IPS DF 4.7 (cell line): Measurements from ENCODE around the gene RBKS.

Experiments
- DNase-seq: peaks from one replicate; pipeline ENCODE4 v3.0.0-alpha.2; 2013; ENCODE audit warnings: low spot score; ENCODE audit errors: extremely low read depth

The RBKS gene

DNA sequence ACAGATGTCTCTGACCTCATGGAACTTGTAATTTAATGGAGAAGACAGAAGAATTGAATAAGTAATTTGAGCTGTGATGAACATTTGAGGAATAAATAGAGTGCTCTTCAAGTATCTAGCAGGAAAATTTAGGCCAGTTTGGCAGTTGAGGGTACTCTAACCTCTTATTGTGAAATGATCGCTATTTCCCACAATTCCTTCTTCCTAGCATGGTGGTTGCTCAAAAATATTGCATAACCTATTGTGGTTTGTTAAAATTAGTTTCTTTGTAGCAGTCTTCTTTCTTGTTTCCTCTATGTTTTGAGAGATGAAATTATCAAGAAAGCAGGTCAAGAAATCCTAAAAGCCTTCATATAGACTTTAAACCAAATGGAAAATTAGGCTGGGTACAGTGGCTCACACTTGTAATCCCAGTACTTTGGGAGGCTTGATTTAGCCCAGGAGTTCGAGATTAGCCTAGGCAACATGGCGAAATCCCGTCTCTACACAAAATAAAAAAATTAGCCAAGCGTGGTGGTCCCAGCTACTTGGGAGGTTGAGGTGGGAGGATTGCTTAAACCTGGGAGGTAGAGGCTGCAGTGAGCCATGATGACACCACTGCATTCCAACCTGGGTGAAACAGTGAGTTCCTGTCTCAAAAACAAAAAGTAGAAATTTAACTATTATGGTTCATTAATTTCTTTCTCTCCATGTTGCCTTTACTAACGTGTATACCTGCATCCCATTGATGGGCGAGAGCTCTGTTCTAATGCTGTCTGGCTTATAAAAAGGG is 58.7 kb downstream of the RBKS start:
- DNase-seq, result no peak

GRCh38 chr2:27830656-27831055 is 59.5 kb downstream of the RBKS start:
- no peak for DNase-seq

DNA sequence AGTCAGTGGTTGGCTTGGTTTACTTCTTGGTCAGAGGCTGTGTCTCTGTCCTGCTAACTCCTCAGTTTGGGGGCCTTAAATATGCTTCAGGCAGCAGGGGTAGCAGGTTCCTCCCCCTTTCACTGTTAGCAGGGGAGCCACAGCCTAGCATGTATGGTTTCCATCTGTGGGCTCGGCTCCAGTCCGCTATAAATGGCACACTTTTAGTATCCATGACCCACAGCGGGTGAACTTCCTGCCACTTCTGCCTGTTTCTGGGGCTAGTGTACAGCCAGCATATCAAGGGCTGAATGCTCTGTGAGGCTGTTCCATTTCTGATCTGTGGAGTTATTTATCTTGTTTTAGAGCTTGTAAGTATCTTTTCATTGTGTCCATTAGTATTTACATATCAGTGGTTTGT is 60.4 kb downstream of the RBKS start:
- no peak for DNase-seq

- no peak for DNase-seq
Measured at GRCh38 chr2:27828305-27828704, 61.9 kb downstream of the RBKS start.

- no peak for DNase-seq
Measured at GRCh38 chr2:27824401-27824800, 65.8 kb downstream of the RBKS start.

DNA sequence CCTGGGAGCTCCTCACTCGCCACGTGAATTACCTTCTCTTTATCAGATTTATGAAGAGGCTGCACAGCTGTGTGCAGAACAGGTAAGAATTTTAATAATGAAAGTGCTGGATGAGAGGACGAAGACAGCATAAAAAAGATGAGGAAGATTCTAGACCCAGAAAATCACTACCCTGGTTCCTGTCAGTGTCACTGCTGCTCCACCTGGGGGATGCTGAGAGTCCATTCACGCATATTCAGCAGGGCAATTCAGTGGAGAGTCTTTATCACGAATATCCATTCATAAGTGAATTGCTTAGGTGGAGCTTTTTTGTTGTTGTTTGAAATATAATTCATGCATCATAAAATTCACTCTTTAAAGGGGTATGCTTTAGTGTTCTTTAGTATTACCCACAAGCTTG is 66.6 kb downstream of the RBKS start:
- no peak for DNase-seq

GRCh38 chr2:27823135-27823534 is 67.1 kb downstream of the RBKS start:
- DNase-seq, result no peak

- DNase-seq, result no peak
Measured at GRCh38 chr2:27822049-27822448, 68.1 kb downstream of the RBKS start.

DNA sequence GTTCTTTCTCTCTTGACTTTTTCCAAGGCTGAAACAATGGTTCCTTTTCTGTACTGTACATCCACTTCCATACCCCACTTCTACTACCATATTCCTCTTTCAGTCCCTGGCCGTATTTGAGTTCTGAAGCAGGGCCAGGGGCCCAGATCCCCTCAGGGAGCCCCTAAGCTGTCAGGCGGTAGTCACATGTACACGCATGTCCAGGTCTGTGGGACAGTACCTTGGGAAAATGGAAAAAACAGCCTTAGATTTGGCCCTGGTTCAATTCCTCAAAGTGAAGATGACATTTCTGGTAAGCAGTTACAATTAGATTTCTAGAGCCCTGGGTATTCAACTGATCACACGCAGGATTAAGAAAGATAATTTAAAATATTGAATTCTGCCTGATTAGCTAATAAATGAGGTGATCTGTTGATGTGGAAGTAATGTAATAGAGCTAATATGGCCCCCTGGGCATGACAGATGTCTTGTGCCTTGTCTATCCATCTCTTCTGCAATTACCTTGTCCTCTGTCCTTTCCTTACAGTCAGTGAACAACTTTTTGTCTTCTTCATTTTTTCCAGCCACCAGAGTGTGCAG is 74.2 kb downstream of the RBKS start:
- DNase-seq, result no peak

DNA sequence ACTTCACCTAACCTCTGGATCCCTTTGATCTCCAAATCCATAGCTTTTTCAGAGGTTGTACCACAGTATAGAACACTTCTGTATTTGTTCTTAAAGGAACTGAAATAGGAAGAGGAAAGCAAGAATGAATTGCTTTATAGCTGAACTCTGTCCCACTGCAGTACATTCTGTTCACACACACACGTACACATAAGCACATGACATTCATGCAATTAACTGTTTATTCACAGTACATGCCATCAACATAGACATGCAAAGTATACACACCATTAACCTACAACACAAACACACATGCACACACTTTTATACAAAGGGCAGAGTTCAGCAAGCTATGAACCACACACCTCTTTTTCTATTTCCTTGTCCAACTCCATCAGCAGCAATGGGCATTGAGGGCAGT is 75.4 kb downstream of the RBKS start:
- DNase-seq, result no peak

DNA sequence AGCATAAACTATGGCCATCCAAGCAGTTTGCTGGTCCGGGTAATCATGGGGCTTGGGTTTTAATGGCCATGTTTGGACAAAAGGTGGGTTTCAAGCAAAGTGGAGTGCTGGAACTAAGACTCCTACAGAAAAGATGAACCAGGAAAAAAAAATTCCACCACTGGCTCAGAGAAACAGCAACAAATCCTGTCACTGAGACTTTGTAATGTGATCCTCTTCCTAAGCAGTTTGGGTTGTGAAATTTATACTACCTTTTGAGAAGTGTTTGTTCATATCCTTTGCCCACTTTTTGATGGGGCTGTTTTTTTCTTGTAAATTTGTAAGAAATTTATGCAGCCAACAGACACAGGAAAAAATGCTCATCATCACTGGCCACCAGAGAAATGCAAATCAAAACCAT is 78.4 kb downstream of the RBKS start:
- DNase-seq, result no peak

DNA sequence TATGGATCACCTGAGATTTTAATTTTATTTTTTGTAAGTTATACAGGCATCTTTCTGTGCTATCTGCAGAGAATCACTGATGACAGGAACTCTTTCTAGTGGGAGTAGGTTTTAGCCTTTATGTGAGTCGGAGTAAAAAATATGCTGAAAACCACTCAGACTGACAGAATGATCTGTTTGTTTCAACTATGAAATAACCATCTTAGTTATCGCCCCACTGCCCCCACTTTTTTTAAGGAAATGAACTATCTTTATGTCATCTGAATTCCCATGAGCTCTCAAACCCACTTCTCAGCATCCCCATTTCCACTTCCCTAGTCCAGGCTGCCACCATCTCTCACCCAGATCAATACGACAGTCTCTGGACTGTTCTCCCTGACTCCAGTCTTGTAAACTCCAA is 79.7 kb downstream of the RBKS start:
- no peak for DNase-seq

GRCh38 chr2:27809761-27810241 is 80.4 kb downstream of the RBKS start:
- no peak for DNase-seq

GRCh38 chr2:27808984-27809383 is 81.2 kb downstream of the RBKS start:
- no peak for DNase-seq

DNA sequence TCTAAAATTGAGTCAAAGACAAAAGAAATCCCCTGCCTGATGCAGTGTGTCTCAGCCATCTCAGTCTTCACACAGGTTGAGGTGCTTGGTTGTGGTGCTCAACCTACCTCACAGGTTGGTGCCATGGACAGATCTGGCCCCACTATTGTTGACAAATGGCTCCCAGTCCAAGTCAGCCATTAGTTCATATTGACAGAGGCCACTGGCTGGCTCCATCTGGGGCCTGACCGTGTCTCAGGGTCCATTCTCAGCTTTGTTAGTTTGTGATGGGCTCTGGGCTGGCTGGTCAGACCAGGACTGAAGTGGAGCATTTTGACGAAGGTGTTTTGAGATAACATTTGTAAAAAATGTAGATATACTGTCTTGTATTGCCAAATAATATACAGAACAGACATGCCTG is 81.8 kb downstream of the RBKS start:
- no peak for DNase-seq

- DNase-seq, result no peak
Measured at GRCh38 chr2:27807476-27807875, 82.7 kb downstream of the RBKS start.

DNA sequence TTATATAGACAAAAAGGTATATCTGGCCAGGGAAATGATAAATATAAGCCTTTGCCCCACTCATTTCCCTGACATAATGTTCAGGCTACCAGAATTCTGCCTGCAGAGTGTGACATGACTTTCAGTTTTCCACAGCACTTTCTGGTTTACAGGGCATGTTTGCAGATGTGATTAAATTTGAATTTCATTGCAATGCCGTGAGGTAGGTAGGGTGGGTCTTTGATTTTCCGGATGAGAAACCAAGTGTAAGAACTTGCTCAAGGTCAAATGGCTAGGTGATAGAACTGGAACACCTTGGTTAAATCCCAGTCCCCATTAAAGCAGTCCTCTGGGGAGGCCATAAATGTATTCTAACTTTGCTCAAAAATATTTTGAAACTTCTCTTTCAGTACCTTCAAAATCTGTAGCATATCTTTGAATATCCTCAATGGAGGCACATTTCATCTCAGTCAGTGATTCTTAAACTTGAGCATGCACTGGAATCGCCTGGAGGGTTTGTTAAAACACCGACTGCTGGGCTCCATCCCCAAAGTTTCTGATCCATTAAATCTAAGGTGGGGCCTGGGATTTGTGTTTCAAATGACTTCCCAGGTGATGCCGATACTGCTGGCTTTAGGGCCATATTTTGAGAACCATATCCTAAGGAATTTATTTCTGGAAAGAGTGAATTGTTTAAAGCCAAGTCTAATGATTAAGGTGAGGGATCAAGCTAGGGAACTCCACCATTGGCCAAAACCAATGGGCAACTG is 83.7 kb downstream of the RBKS start:
- DNase-seq, result no peak

- DNase-seq, result no peak
Measured at GRCh38 chr2:27805180-27805579, 85.0 kb downstream of the RBKS start.

GRCh38 chr2:27804146-27804545 is 86.0 kb downstream of the RBKS start:
- DNase-seq, result no peak

DNA sequence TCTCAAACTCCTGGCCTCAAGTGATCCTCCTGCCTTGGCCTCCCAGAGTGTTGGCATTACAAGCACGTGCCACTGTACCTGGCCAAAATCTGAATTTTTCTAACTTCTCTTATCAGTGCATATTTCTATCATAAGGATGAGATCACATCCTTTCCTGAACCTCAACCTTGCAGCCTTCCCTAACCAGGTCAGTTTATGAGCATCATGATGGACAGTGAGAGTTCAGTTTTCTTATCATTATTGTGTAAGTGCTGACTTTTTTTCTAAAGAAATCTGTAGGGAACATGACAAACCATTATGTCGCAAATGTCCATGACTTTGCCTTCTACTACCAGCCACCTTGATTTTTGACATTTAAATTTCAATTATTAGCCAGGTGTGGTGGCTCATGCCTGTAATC is 87.1 kb downstream of the RBKS start:
- DNase-seq, result no peak

GRCh38 chr2:27802547-27802946 is 87.6 kb downstream of the RBKS start:
- no peak for DNase-seq

DNA sequence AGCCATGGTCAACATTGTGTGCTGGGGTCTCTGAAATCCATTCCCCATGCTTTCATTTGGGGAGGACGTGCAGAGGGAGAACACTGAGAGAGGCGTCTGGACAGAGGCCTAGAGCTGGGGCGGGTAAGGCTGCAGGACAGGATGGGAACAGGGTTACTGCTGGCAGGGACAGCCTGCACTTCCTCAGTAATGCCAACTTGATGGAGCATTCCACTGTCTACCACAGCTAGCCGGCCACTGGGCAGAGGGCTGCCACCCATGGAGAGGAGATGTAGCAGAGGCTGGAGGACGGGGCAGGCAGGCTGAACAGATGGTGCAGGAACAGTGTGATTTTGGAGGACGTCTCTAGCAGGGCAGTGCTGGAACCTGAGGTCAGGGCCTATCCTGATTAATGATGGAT is 89.3 kb downstream of the RBKS start:
- no peak for DNase-seq

DNA sequence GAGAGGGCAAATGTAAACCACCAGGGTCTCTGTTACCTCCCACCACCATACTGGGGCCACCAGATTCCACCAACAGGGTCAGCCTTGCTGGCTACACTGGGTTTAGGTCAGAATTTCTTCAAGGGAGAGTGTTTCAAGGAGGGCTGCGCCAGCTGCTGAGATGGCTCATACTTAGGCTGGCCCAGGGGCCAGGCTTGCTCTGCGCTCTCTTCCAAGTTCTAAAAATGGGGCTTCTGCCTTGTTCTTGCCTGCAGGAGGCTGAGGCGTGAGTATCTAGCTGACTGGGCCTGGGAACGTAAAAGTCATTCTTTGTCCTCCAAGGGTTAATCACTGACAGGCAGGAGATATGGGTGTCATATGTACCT is 90.6 kb downstream of the RBKS start:
- no peak for DNase-seq
